EL (cell line): ENCODE data around the gene TBX19.

Source experiments
- DNase-seq: peaks from one replicate; pipeline ENCODE4 v3.0.0-alpha.2; 2016

Gene TBX19

DNA sequence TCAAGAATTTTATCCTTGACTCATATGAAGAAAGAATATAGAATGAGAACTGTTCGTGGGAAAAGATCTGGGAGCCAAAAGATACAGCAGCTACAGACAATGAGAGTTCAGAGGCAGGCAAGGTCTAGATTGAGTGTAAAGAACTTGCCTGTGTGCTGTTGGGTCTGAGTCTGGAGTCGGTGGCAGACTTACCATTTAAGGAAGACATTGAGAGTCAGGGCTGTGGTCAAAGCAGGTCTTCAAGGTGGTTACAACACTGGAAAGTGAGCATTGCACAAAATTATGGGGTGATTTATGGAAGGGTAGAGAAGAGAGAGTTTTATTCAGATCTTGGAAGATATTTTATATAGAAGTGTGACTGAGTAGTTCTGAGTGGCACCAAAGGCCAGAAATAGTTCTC, 80.6 kb downstream of the TBX19 start:
- DNase-seq = no peak

DNA sequence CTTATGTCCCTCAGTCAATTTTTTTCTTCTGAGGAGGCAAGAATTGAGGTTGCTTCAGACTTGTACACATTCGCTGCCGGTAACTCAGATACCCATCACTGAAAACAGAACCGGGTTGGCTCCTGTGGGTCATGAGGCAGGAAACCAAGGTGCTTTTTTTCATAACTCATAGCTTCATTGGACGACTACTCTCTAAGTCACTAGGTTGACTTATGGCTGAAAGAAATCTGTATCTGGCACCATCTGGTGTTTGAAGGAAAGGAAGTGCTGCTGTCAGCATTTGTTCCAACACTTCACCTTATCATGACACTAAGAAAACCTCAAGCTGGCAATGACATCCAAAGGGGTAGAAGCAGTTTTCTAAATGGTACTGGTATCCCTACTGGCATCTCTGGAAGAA, 82.3 kb downstream of the TBX19 start:
- DNase-seq = no peak
